Stomach smooth muscle (tissue), 2 donors: Measurements from ENCODE around the gene SULT2A1.
"Not testable (repeated sequence)": the region's sequence is repeated elsewhere in the genome, so short reads cannot be mapped to it uniquely, and the experiment has no call there.

Experiments used
- H3K27ac ChIP-seq: one replicate; pipeline ENCODE4 v1.7.0; 2013; ENCODE audit warnings: mild to moderate bottlenecking, low read length, inconsistent platforms
- H3K27me3 ChIP-seq, 2 donors: one replicate each; pipeline ENCODE4 v1.7.0; 2013; ENCODE audit warnings: low read length in 2 of 2; ENCODE audit not compliant: insufficient read depth in 2 of 2, control insufficient read depth in 1 of 2
- H3K36me3 ChIP-seq, 2 donors: one replicate each; pipeline ENCODE4 v1.7.0; 2013; ENCODE audit warnings: low read length in 2 of 2; ENCODE audit not compliant: control insufficient read depth in 2 of 2, insufficient read depth in 2 of 2
- H3K4me1 ChIP-seq: one replicate; pipeline ENCODE4 v1.7.0; 2013; ENCODE audit warnings: low read length; ENCODE audit not compliant: control insufficient read depth, insufficient read depth
- H3K4me3 ChIP-seq, 2 donors: one replicate each; pipeline ENCODE4 v1.7.0; 2013; ENCODE audit warnings: low read length in 2 of 2
- H3K9ac ChIP-seq, 2 donors: one replicate each; pipeline ENCODE4 v1.7.0; 2013; ENCODE audit warnings: low read length in 2 of 2, mild to moderate bottlenecking in 1 of 2
- H3K9me3 ChIP-seq, 2 donors: one replicate each; pipeline ENCODE4 v1.7.0; 2013; ENCODE audit warnings: low read length in 2 of 2; ENCODE audit not compliant: control insufficient read depth in 2 of 2
- donor health status: healthy.
- donor health status: Pancreatic carcinoma.

The SULT2A1 gene

GRCh38 chr19:47860602-47861297 lies 25.4 kb downstream of the SULT2A1 start:
- Histone ChIP-seq H3K4me3 (no peak overlapping the region), H3K9me3 (no peaks in the 10 kb centered on the region), H3K27me3 (no peaks in the 10 kb centered on the region), H3K27ac (no peak overlapping the region), H3K4me1 (no peaks in the 10 kb centered on the region), H3K9ac (no peak overlapping the region), H3K36me3 (no peaks in the 10 kb centered on the region)

DNA sequence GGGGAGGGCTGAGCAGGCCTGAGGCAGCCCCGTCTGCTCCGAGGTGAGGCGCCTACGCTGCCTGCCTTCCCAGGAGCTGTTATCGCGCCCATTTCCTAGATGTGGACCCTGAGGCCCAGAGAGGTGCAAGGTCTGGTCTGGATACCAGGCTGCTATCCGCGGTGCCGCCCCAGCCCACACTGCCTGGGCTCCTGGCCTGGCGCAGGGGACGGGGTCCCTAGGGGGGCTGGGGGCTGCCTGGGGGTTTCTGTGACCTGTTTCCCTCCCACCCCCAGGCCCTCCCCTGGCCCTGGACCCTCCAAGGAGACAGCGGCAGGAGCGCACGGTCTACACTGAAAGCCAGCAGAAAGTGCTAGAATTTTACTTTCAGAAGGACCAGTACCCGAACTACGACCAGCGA lies 26.3 kb downstream of the SULT2A1 start:
- H3K9me3 ChIP-seq, H3K36me3 ChIP-seq, H3K9ac ChIP-seq, H3K27me3 ChIP-seq, H3K4me3 ChIP-seq, H3K27ac ChIP-seq, H3K4me1 ChIP-seq: not testable (repeated sequence)

DNA sequence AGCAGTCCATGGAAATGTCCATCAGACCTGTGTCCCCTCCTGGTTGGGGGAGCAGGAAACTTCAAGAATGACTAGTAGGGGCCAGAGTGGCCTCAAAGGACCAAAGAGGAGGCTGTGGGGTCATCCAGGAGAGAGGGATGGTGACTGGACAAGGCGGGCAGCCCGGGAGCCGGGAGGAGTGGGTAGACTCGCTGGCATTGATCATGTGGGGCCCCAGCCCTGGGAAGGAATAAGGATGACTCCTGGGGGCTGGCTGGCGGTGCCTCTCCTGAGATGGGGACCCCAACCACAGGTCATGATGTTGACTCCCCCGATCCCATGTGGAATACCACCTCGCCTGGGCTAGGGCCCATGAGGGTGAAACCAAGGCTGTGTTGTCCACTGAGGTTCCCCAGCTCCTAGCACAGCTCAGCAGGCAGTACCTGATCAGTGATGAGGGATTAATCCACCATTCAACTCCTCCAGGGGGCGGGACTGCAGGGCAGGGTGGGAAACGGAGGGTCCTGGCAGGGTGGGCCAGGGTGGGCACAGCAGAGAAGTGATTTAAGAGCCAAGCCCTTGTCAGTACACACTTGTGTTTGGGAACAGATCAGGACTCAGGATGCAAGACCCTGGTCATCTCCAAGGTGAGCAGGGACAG lies 27.3 kb downstream of the SULT2A1 start, which contains the start of gene TPRX2:
Gene TPRX2 (plus strand): TSS at position 590 of the 640 bp plus-strand sequence. CDS start 12 bp downstream, at position 602.
- H3K9ac ChIP-seq, H3K4me3 ChIP-seq, H3K36me3 ChIP-seq, H3K9me3 ChIP-seq, H3K4me1 ChIP-seq, H3K27me3 ChIP-seq, H3K27ac ChIP-seq: not testable (repeated sequence)

DNA sequence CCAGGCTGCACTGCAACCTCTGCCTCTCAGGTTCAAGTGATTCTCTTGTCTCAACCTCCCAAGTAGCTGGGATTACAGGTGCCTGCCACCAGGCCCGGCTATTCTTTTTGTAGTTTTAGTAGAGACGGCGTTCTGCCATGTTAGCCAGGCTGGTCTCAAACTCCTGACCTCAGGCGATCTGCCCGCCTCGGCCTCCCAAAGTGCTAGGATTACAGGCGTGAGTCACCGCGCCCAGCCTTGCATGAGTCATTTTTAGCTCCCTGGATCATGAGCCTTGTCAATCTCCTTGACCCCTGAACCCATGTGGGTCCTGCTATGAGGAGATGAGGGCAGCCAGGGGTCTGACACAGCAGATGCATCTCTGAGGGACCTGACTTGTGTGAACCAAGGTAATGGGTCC lies 27.9 kb downstream of the SULT2A1 start:
- not testable (repeated sequence) for H3K9me3 ChIP-seq, H3K27me3 ChIP-seq, H3K27ac ChIP-seq, H3K4me1 ChIP-seq, H3K36me3 ChIP-seq, H3K4me3 ChIP-seq, H3K9ac ChIP-seq

DNA sequence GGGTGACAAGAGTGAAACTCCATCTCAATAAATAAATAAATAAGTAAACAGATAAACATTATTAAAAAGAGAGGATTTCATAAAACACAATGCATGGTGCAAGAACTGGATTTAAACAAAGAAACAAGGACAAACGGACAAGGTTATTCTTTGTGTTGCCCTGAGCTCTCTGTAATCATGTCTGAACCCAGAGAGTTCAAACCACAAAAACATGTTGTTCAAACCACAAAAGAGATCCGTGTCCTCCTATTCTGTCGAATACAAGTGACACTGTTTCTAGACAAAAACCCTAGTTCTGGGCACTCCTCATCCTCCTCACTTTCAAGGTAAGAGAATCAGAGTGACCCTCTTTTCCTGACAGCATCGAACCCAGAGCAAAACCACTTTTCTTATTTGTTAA lies 31.7 kb downstream of the SULT2A1 start:
- peaks cover 13 to 17% of the 10 kb centered on the region in 2 donors for H3K27me3 ChIP-seq

DNA sequence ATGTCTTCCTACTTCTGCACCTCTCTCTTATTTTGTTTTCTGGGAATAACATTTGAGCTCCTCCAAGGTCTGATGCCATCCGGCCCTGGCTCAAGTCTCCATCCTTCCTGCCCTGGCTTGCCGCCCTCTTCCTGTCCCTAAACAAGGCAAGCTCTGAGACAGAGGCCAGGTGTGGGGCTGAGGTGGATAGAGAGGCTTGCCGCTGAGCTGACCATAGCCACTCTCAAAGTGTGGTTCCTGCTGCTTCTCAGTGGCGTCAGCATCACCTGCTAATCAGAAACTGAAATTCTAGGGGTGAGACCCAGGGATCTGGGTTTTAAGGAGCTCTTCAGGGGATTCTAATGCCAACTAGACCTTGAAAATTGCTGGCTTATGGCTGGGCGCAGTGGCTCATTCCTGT lies 33.1 kb downstream of the SULT2A1 start:
- Histone ChIP-seq H3K4me1 (no peaks in the 10 kb centered on the region), H3K27ac (no peak overlapping the region), H3K27me3 (peaks cover 23 to 28% of the 10 kb centered on the region in 2 donors), H3K4me3 (no peak overlapping the region), H3K36me3 (no peaks in the 10 kb centered on the region), H3K9me3 (no peaks in the 10 kb centered on the region), H3K9ac (no peak overlapping the region)

More for the DNA sequence above, 31.7 kb downstream of the SULT2A1 start:
- Histone ChIP-seq H3K4me3 (no peak overlapping the region), H3K36me3 (no peaks in the 10 kb centered on the region), H3K9ac (no peak overlapping the region), H3K27ac (no peak overlapping the region), H3K9me3 (no peaks in the 10 kb centered on the region), H3K4me1 (no peaks in the 10 kb centered on the region)

GRCh38 chr19:47848823-47849473 lies 37.2 kb downstream of the SULT2A1 start:
- Histone ChIP-seq H3K27me3 (peaks cover 23 to 32% of the 10 kb centered on the region in 2 donors), H3K27ac (no peak overlapping the region), H3K4me1 (no peaks in the 10 kb centered on the region), H3K36me3 (no peaks in the 10 kb centered on the region), H3K9ac (no peak overlapping the region), H3K4me3 (no peak overlapping the region), H3K9me3 (no peaks in the 10 kb centered on the region)

- no peaks in the 10 kb centered on the region for H3K9me3 ChIP-seq
- H3K36me3 ChIP-seq: no peaks in the 10 kb centered on the region
- H3K4me1 ChIP-seq: no peaks in the 10 kb centered on the region
- no peak overlapping the region for H3K27ac ChIP-seq
- no peak overlapping the region for H3K4me3 ChIP-seq
- no peak overlapping the region for H3K9ac ChIP-seq
- H3K27me3 ChIP-seq: peaks cover 21 to 27% of the 10 kb centered on the region in 2 donors
Observed at GRCh38 chr19:47848425-47848822, 37.7 kb downstream of the SULT2A1 start.

DNA sequence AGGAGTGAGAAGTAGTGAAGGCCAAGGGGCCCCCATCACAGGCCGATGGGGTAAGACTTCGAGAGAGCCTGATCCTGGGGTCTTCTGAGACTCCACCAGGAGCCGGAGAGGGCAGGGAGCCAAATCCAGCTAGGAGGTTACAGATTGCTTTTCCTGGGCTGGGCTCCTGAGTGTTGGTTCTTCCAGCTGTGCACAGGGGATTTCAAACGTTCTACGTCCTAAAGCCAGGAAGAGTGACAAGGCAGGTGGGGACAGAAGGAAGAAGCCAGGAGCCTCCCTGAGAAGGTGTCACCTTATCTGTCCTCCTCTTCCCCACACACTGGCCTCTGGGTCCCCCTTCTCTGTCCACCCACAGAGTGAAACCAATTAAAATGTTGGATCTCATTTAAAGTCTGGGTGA lies 43.2 kb downstream of the SULT2A1 start:
- no peak overlapping the region for H3K9ac ChIP-seq
- H3K4me3 ChIP-seq: no peak overlapping the region
- no peaks in the 10 kb centered on the region for H3K4me1 ChIP-seq
- H3K9me3 ChIP-seq: no peaks in the 10 kb centered on the region
- H3K27me3 ChIP-seq: peaks cover 17 to 20% of the 10 kb centered on the region in 2 donors
- H3K36me3 ChIP-seq: no peaks in the 10 kb centered on the region
- no peak overlapping the region for H3K27ac ChIP-seq

- H3K9ac ChIP-seq: no peak overlapping the region
- H3K36me3 ChIP-seq: no peaks in the 10 kb centered on the region
- no peaks in the 10 kb centered on the region for H3K9me3 ChIP-seq
- no peak overlapping the region for H3K27ac ChIP-seq
- H3K4me3 ChIP-seq: no peak overlapping the region
- no peaks in the 10 kb centered on the region for H3K4me1 ChIP-seq
- peaks cover 14 to 20% of the 10 kb centered on the region in 2 donors for H3K27me3 ChIP-seq
Observed at GRCh38 chr19:47839913-47840312, 46.2 kb downstream of the SULT2A1 start.

DNA sequence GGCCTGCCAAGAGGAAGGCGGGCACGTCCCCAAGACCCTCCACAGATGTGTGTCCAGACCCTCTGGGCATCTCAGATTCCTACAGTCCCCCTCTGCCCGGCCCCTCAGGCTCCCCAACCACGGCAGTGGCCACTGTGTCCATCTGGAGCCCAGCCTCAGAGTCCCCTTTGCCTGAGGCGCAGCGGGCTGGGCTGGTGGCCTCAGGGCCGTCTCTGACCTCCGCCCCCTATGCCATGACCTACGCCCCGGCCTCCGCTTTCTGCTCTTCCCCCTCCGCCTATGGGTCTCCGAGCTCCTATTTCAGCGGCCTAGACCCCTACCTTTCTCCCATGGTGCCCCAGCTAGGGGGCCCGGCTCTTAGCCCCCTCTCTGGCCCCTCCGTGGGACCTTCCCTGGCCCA lies 46.7 kb downstream of the SULT2A1 start:
- Histone ChIP-seq H3K27ac (no peak overlapping the region), H3K27me3 (peaks cover 12 to 20% of the 10 kb centered on the region in 2 donors), H3K4me3 (no peak overlapping the region), H3K4me1 (no peaks in the 10 kb centered on the region), H3K9me3 (no peaks in the 10 kb centered on the region), H3K36me3 (no peaks in the 10 kb centered on the region), H3K9ac (no peak overlapping the region)
